ENCODE measurements around the gene BCDIN3D.

GRCh38 chr12:49809906-49810389 lies 33.0 kb downstream of the BCDIN3D start:
- TF ChIP-seq, protein P1, sequence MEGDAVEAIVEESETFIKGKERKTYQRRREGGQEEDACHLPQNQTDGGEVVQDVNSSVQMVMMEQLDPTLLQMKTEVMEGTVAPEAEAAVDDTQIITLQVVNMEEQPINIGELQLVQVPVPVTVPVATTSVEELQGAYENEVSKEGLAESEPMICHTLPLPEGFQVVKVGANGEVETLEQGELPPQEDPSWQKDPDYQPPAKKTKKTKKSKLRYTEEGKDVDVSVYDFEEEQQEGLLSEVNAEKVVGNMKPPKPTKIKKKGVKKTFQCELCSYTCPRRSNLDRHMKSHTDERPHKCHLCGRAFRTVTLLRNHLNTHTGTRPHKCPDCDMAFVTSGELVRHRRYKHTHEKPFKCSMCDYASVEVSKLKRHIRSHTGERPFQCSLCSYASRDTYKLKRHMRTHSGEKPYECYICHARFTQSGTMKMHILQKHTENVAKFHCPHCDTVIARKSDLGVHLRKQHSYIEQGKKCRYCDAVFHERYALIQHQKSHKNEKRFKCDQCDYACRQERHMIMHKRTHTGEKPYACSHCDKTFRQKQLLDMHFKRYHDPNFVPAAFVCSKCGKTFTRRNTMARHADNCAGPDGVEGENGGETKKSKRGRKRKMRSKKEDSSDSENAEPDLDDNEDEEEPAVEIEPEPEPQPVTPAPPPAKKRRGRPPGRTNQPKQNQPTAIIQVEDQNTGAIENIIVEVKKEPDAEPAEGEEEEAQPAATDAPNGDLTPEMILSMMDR (IDR thresholded peaks at IDR 0.05 in 8 of 11, conservative IDR thresholded peaks at IDR 0.05 in 3 of 11) = no peak
- no peak for TF ChIP-seq POLR2A (IDR thresholded peaks at IDR 0.05)

All from spleen (tissue), 7 donors.